Tibial nerve (tissue), 4 donors: ENCODE results near the gene PRCD. TPM values are rescaled to one million over a fixed set of nuclear protein-coding genes. Genes with fewer than 3 reads are reported as not detected.

Source experiments
- DNase-seq, 2 donors: peaks; one replicate each; pipeline ENCODE4 v3.0.0-alpha.2; 2019; ENCODE audit warnings: low spot score in 2 of 2
- H3K27ac ChIP-seq, 4 donors: fragments of 200-600 bp; sonication (generic) in 3 of 4; one replicate each; pipeline ENCODE4 v1.5.1; 2017 to 2019; ENCODE audit warnings: mild to moderate bottlenecking in 1 of 4
- H3K27me3 ChIP-seq, 2 donors: fragments of 200-600 bp; sonication (generic) in 1 of 2; one replicate each; pipeline versions ENCODE4 v1.5.1 to v1.6.0; 2017 to 2019
- H3K36me3 ChIP-seq, 3 donors: fragments of 200-600 bp; sonication (generic); one replicate each; pipeline ENCODE4 v1.5.1; 2018 to 2019
- H3K4me1 ChIP-seq, 4 donors: fragments of 200-600 bp; sonication (generic) in 3 of 4; one replicate each; pipeline ENCODE4 v1.5.1; 2017 to 2019
- H3K4me3 ChIP-seq, 4 donors: fragments of 200-600 bp; sonication (generic) in 3 of 4; one replicate each; pipeline ENCODE4 v1.5.1; 2017 to 2019; ENCODE audit warnings: mild to moderate bottlenecking in 1 of 4, moderate library complexity in 1 of 4
- H3K9me3 ChIP-seq, 4 donors: fragments of 200-600 bp; sonication (generic) in 3 of 4; one replicate each; pipeline ENCODE4 v1.5.1; 2017 to 2019
- CTCF ChIP-seq, 5 experiments: fragments of 200-600 bp in 3 of 5; fragments of 450-650 bp in 2 of 5; sonication (generic) in 3 of 5; IDR thresholded peaks; one replicate each; pipeline ENCODE4 v1.5.1; 2016 to 2019; ENCODE audit warnings: antibody characterized with exemption in 5 of 5, mild to moderate bottlenecking in 3 of 5, moderate library complexity in 2 of 5
- EP300 ChIP-seq, 2 donors: sonication (generic); formaldehyde crosslinking; IDR thresholded peaks; one replicate each; pipeline ENCODE4 v1.6.1; 2017; ENCODE audit warnings: antibody characterized with exemption in 2 of 2, mild to moderate bottlenecking in 1 of 2
- POLR2A ChIP-seq, 2 donors: fragments of 450-650 bp; IDR thresholded peaks; one replicate each; pipeline ENCODE4 v1.6.1; 2017; ENCODE audit warnings: antibody characterized with exemption in 2 of 2, mild to moderate bottlenecking in 2 of 2, moderate library complexity in 2 of 2
- WGBS, 2 donors: methylation state at CpG; one replicate each; pipeline ENCODE4 v1.1.5; 2018; 5-methylcytosine and 5-hydroxymethylcytosine counted together
- total RNA-seq, 4 donors: library from RNA; depleted of rRNA; stranded (reverse); fragments of >200 nt; gene quantifications; one replicate each; pipeline ENCODE4 v1.1.0, GENCODE V29; 2016

The PRCD gene
- total RNA-seq, 4 donors from 2014 or later, result 6.6 to 23.5 (median 14.1) TPM

DNA sequence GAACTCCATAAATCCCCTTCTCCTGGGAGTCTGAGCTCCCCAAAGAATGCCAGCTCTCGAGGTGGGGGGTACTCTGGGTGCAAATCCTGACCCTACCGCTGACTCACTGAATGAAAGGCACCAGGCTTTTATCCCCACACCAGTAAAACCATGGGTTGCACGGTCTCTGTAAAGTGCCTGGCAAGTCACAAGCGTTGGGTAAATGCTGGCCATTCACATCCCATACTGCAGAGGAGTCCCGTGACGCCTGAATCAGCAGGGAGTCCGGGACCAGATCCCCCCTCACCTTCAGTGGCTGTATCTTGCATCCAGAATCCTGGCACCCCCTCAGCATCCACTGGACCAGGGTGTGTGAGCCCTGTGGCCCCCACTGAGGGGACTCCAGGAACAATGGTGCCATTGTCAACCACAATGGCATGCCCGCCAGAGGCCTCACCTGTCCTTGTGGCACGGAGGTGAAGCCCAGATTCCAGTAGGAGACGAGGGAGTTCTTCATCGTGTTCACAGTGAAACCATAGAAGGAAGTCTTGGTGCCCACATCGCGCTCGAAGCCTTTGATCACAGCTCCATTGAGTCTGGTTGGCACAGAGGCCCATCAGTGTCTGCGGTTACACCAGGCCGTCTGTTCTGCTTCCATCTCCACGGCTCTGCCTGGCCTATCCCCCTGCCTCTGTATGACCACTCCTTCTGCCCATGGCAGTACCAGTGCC is 32.5 kb downstream of the PRCD start:
- WGBS, 2 donors, result 53 to 59% methylated on average over 15 to 17 of the region's 17 CpGs
- TF ChIP-seq CTCF (IDR thresholded peaks at IDR 0.05) (no peak), POLR2A (IDR thresholded peaks at IDR 0.05) (no peak), EP300 (IDR thresholded peaks at IDR 0.05) (no peak)
- Histone ChIP-seq H3K27ac (peak overlapping the region; percentile 41 to 95 (median 66)), H3K27me3 (no peaks in the 10 kb centered on the region), H3K4me3 (no peak overlapping the region), H3K4me1 (peaks cover 0 to 85% (median 55%) of the 10 kb centered on the region in 4 donors), H3K36me3 (peaks cover 0 to 24% (median 0%) of the 10 kb centered on the region in 3 donors), H3K9me3 (no peaks in the 10 kb centered on the region)
- DNase-seq, result no peak

- no peak for TF ChIP-seq CTCF (IDR thresholded peaks at IDR 0.05)
- no peak for TF ChIP-seq POLR2A (IDR thresholded peaks at IDR 0.05)
- TF ChIP-seq EP300 (IDR thresholded peaks at IDR 0.05), result no peak
- Histone ChIP-seq H3K27me3 (no peaks in the 10 kb centered on the region), H3K27ac (peak overlapping the region; percentile 41 to 95 (median 66)), H3K36me3 (peaks cover 0 to 24% (median 0%) of the 10 kb centered on the region in 3 donors), H3K4me3 (no peak overlapping the region), H3K4me1 (peaks cover 0 to 85% (median 51%) of the 10 kb centered on the region in 4 donors), H3K9me3 (no peaks in the 10 kb centered on the region)
- no peak for DNase-seq
- WGBS, 2 donors, result 68 to 72% methylated on average over 8 to 9 of the region's 10 CpGs
Observed at GRCh38 chr17:76573096-76573495, 33.3 kb downstream of the PRCD start.

- H3K27me3 ChIP-seq, result no peaks in the 10 kb centered on the region
- H3K4me1 ChIP-seq, result peaks cover 0 to 85% (median 47%) of the 10 kb centered on the region in 4 donors
- no peaks in the 10 kb centered on the region for H3K9me3 ChIP-seq
- no peak overlapping the region for H3K4me3 ChIP-seq
- peak overlapping the region in 3 of 4 donors; percentile 57 to 95 (median 79) for H3K27ac ChIP-seq
- 84 to 87% methylated on average over 11 of the region's 11 CpGs for WGBS, 2 donors
- no peak for DNase-seq
- H3K36me3 ChIP-seq, result peaks cover 0 to 24% (median 0%) of the 10 kb centered on the region in 3 donors
- TF ChIP-seq POLR2A (IDR thresholded peaks at IDR 0.05) (no peak), CTCF (IDR thresholded peaks at IDR 0.05) (no peak), EP300 (IDR thresholded peaks at IDR 0.05) (no peak)
Observed at GRCh38 chr17:76574166-76574565, 34.3 kb downstream of the PRCD start.

GRCh38 chr17:76575570-76575969 is 35.7 kb downstream of the PRCD start:
- peaks cover 0 to 24% (median 0%) of the 10 kb centered on the region in 3 donors for H3K36me3 ChIP-seq
- TF ChIP-seq EP300 (IDR thresholded peaks at IDR 0.05), result peak in 1 of 2 donors; percentile 73
- TF ChIP-seq POLR2A (IDR thresholded peaks at IDR 0.05), result no peak
- no peak for DNase-seq
- peak overlapping the region; percentile 53 to 95 (median 68) for H3K27ac ChIP-seq
- peaks cover 0 to 79% (median 40%) of the 10 kb centered on the region in 4 donors for H3K4me1 ChIP-seq
- WGBS, 2 donors, result 20 to 59% methylated on average over 4 to 5 of the region's 5 CpGs
- H3K9me3 ChIP-seq, result no peaks in the 10 kb centered on the region
- H3K4me3 ChIP-seq, result no peak overlapping the region
- H3K27me3 ChIP-seq, result no peaks in the 10 kb centered on the region

DNA sequence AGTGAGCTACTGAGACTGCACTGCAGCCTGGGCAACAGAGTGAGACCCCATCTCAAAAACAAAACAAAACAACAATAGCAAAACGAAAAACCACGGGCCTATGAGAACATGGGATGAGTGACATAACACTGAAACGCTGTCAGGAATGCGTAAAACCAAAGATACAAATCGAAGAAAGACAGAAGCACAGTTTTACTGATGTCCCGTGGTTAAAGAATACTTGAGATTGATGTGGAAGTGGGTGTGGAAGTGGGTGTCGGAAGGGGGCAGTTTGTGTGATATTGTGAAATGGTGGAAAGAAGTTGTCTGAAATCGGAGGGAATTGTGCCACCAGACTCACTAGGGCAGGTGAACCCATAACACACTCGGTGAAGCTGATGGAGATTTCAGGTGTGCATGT is 36.3 kb downstream of the PRCD start:
- TF ChIP-seq EP300 (IDR thresholded peaks at IDR 0.05), result no peak
- no peak for TF ChIP-seq CTCF (IDR thresholded peaks at IDR 0.05)
- TF ChIP-seq POLR2A (IDR thresholded peaks at IDR 0.05), result no peak
- Histone ChIP-seq H3K36me3 (peaks cover 0 to 18% (median 0%) of the 10 kb centered on the region in 3 donors), H3K4me3 (no peak overlapping the region), H3K9me3 (no peaks in the 10 kb centered on the region), H3K27me3 (no peaks in the 10 kb centered on the region), H3K4me1 (peaks cover 0 to 82% (median 42%) of the 10 kb centered on the region in 4 donors), H3K27ac (peak overlapping the region in 2 of 4 donors; percentile 79 to 95)
- WGBS, 2 donors, result 54 to 61% methylated on average over 9 of the region's 9 CpGs
- DNase-seq, result no peak
